Measurements from ENCODE around the gene APC2.

APC2 gene, protein sequence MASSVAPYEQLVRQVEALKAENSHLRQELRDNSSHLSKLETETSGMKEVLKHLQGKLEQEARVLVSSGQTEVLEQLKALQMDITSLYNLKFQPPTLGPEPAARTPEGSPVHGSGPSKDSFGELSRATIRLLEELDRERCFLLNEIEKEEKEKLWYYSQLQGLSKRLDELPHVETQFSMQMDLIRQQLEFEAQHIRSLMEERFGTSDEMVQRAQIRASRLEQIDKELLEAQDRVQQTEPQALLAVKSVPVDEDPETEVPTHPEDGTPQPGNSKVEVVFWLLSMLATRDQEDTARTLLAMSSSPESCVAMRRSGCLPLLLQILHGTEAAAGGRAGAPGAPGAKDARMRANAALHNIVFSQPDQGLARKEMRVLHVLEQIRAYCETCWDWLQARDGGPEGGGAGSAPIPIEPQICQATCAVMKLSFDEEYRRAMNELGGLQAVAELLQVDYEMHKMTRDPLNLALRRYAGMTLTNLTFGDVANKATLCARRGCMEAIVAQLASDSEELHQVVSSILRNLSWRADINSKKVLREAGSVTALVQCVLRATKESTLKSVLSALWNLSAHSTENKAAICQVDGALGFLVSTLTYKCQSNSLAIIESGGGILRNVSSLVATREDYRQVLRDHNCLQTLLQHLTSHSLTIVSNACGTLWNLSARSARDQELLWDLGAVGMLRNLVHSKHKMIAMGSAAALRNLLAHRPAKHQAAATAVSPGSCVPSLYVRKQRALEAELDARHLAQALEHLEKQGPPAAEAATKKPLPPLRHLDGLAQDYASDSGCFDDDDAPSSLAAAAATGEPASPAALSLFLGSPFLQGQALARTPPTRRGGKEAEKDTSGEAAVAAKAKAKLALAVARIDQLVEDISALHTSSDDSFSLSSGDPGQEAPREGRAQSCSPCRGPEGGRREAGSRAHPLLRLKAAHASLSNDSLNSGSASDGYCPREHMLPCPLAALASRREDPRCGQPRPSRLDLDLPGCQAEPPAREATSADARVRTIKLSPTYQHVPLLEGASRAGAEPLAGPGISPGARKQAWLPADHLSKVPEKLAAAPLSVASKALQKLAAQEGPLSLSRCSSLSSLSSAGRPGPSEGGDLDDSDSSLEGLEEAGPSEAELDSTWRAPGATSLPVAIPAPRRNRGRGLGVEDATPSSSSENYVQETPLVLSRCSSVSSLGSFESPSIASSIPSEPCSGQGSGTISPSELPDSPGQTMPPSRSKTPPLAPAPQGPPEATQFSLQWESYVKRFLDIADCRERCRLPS (N-terminal part only)

DNA sequence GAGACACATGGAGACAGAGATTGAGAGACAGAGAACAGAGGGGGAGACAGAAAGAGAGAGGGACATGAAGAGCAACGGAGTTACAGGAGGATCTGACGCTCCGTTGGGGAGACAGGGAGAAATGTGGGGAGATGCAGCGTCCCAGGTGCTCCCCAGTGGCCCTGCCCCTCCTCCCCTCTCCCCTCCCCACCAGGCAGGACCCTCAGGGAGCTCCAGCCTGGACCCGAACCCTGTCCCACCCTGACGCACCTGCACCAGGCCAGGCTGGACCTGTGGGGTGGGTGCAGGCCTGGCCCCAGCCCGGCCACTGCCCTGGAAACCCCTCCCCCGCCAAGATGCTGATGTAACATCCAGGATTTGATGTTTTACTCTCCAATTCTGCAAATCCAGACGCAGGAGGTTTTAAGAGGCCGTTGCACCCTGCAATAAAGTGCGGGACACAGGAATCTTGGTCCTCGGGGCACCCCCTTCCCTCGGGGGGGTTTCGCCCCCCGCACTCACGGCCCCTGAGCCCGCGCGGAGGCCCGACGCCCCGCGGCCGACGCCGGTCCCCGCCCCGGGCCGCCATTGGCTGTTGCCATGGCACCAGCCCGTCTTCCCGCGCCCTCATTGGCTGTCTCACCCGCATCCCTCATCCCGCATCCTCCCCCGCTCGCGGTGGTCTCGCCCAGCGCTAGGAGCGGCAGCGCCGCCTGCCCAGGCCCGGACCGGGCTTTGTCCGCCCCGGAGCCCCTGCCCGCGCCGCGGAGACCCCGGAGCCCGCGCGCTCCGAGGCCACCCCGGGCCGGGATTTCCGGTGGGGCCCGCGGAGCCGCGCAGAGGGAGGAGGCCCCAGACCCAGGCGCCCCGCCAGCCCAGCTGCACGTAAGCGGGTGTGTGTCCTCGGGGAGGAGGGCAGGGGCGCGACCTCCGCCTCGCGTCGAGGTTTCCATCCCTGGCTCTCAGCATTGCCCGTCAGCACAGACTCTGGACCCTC lies at the start of gene APC2:
APC2 (plus strand) TSS at position 655 of the 976 bp plus-strand sequence. CDS start 2,881 bp downstream, outside the sequence.
- DNase-seq: no peak

DNA sequence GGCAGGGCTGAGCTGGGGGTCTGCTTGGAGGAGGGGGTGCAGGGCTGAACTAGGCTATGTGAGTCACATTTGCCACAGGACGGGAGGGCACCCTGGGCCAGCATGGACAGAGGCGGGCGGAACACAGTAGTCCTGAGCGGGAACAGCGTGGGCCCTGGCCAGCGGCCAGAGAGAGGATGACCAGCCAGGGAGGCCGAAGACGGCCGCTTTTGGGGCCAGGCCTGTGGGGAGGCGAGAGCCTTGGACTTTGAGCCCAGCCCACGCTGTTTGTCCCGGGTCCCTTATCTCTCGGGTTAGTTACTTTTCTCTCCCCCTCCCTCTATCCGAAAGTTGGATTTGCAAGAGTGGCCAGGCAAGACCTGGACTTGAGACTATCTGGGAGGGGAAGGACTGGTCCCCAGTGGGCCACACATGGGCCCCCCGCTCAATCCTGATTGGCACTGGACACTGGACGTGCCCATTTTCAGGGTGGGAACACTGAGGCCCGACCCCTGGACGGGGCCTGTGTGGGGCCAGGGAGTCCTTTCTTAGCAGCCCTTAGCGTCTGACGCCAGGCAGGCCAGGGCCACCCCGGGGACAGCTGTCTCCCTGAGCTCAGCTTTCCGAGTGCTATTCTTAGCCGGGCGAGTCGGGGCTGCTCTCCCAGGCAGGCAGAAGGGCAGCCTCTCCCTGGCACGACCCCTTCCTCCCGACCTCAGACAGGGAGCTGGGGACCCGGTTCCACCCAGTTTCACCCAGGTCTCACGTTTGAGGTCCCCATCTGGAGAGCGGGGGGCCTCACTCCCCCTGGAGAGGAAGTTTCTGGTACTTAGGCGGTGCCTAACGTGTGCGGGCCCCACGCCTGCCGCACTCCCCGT lies 49.4 kb upstream of the APC2 start:
- peak; percentile 30 for DNase-seq

DNA sequence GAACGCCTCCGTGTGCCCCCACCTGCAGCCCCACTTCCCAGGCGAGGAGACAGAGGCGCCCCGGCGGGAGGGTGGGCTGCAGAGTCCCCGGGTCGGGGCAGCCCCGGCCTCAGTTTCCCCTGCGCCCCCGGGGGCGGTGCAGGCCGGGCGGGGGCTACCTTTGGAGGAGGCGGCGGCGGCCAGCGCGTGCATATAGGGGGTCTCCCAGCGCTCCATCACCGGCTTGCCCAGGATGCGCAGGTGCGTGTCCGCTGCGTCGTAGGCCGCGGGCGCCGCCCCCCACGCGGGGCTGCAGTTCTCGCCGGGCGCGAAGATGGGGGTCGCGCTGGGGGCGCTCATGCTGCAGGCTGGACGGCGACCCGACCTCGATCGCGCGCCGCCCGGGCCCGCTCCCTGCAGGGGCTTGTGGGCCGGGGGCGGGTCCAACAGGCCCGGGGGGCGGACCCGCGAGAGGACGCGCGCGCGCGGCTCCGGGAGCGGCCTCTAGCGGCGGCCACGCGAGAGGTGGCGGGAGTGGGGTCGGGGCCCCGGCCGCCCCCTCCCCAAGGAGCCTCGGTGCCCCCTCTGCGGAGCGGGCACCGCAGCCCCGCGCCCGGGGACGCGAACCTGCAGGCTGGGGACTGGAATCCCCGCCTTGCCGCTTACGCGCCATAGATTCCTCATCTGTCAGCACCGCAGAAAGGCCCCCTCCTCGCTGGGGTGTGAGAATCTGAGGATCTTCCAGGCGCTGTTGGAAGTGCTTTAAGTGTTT lies 48.6 kb upstream of the APC2 start, which contains the start of gene GAMT:
GAMT (minus strand) TSS at position 405 of the 751 bp plus-strand sequence; CDS start at position 339, 66 bp downstream.
- peak; percentile 23 for DNase-seq

DNA sequence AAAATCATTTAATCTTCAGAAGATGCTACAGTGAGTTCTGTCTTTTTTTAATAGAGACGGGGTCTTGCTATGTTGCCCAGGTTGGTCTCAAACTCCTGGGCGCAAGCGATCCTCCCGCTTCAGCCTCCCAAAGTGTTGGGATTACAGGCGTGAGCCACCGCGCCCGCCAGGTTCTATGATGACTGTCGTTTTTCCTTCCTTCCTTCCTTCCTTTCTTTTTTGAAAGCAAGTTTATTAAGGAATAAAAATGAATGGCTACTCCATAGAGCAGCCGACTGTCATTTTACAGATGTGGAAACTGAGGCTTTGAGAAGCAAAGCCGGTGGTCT lies 48.1 kb upstream of the APC2 start:
- no peak for DNase-seq

DNA sequence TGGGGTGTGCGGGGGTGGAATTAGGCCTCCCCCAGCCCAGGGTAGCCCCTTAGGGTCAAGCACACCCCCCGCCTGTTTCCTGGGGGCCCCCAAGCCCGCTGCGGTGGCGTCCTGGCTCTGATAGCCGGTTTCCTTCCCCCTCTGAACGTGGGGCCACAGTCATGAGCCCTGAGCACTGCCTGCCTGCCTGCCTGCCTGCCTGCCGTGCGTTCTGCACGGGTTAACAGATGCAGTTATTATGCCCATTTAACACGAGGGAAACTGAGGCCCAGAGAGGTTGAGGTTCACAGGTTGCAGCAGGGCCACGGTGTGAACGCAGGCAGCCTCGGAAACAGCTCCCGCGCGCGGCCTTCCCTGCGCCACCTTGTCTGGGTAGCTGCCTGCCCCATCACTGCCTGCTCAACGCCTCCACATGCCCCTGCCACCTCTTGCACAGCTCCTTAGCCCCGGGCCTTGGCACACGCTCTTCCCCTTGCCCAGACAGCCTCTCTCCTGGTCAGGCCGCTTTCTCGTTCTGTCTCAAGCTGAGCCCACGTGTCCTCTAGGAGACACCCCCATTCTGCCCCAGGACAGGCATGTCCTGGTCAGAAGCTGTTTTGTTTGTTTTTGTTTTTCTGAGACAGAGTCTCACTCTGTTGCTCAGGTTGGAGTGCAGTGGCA lies 47.4 kb upstream of the APC2 start:
- DNase-seq: no peak

DNA sequence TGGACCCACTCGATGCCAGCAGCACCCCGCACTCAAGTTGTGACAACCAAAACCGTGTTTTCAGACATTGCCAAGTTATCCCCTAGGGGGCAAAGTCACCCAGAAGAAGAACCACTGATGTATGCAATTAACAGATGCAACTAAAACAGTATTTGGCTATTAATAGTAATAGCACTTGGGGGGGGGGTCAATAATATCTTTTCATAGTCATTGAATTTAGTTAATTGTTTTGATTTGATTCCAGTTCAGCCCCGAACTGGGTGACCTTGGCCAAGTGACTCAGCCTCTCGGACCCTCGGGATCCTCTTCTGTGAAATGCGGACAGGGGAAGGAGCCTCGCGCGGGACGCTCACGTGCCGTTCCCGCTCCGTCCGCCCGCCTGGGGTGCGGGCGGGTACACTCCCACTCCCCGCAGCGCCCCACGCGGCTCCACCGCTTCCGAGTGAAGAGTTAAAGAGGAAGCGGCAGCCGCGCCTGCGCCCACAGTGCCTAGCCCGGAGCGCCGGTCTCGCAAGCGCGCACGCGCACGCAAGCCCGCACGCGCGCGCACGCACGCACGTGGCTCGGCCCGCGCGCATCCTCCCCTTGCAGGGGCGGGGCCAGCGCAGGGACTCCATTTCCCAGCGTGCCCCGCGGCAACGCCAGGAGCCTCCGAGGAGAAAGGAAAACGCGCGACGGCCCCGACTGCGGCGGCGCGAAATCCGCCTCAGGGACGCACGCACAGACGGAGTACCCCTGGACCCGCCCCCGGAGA lies 43.0 kb upstream of the APC2 start:
- DNase-seq: peak; percentile 99

DNA sequence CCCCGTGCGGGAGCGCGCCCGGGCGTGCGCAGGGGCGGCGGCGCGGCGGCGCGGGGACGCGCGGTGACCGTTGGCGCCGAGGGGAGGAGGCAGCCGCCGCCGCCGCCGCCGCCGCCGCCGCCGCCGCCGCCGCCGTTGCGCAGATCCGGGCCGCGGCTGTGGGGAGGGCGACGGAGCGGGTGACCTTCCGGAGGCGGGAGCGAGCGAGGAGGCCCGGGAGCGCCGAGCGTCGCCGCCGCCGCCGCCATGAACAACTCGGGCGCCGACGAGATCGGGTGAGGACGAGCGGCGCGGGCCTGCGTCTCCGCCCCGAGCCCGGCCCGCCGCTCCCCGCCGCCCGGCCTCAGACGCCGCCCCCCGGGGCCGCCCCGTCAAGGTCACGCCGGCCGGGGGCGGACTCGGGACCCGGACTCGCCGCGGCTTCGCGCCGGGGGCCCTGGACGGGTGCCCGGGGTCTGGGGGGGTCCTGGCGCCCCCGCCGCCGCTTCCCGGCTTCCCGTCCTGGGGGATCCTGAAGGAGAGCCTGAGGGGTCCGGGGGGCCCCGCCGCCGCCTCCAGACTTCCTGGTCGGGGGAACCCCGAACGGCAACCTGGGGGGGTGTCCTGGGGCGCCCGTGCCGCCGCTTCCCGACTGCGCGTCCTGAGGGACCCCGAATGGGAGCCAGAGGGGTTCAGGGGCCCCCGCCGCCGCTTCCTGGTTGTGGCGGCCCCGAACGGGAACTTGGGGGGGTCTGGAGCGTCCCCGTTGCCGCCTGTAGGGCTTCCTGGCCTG lies 42.2 kb upstream of the APC2 start, which contains the start of gene DAZAP1:
DAZAP1 (plus strand) TSS at position 59 of the 772 bp plus-strand sequence; CDS start at position 247, 188 bp downstream.
- DNase-seq: no peak

DNA sequence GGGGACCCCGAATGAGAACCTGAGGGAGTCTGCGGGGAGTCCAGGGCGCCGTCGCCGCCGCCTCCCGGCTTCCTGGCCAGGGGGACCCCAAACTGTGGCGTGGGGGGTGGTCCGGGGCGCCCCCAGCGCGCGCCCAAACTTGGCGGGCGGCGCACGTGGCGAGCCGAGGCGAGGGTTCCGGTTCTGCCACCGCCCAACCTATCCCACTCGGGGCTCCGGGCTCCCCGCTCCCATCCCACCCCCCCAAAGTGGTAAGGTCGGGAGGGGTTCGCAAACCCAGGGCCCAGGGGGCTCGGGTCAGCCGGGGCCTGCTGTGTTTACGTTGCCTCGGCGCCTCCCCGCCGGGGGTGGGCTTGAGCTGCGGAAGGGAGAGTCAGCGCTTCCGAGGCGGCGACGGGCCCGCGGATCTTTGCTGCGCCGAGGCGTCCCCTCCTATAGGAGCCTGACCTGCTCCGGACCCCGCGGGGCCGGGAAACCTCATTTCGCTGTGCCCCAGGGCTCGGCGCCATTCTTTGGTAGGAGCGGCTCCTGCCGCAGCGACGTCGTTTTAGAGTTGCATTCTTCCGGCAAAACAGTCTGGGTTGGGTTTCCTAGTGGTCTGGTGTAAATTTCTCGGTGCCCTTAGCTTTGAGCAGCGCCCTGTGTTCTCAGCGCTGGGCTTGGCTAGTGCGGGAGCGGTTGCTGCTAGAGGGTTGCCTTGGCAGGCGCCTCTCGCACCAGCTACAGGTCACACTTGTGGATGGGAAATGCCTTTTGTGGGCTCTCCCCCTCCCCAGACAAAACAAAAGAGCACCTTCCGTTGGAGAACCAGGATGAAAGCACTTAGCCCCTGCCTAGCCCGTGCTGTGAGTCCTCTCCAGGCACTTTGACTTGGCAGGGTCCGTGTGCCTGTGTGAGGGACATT lies 41.4 kb upstream of the APC2 start:
- DNase-seq: no peak

DNA sequence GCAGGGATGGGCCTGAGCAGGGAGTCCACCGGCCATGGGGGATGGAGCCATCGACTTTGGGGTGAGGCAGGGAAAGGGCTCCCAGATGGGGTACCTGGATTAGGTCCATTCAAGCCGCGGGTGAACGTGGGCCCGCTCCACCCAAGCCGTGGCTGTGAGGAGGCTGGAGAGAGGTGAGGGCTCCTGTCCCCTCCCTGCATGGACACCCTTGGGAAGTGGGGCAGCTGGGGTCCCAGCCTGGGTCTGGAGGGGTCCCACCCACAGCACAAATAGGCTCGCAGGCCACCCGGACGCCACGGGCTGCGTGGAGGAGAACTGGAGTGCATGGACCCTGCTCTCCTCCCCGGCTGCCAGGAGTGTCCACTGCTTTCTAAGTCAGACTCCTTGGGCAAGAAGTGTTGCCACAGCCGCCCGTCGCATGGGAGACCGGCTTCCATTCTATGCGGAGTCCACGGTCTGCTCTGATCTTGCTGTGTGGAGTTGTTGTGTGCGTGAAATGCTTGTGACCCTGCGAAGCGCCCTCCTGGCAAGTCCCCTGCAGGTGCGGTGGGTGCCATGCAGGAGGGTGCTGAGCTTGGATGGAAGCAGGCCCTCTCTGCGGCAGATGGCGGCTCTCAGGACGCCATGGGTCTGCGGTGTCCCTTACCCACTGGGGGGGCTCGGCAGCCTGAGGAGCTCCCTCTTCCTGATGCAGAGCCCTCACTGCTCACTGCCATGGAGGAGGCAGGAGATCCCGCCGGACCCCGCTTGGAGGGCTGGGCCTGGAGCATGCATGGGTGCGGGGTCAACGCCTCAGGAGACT lies 40.5 kb upstream of the APC2 start:
- no peak for DNase-seq

DNA sequence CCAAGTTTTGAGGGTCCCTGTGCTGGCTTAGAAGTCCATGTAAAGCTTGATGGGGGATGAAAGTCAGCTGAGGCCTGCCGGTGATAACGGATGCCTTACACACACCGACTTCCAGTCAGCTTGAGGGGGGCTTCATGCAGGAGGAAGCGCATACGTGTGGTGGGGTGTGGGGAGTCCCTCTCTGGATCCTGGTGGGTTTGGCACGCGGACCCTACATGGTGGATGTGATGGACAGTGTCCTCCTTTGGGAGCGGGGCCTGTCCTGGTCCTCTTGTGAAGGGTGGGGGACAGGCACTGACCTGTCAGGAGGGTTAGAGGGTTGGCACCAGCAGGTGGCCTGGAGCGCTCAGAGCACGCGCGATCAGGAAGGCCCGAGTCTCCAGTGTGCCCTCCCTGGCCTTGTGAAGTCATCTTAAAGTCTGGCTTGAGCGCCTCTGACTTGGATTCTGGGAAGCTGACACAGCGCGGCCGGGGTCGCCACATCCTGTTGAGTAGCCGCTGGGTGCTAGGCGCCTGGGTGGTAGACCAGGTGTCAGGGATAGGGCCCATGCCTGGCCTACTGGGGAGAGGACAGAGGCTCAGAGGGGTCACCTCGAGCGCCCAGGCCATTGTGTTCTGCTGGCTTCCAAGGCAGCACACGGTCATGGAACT lies 39.7 kb upstream of the APC2 start:
- DNase-seq: peak; percentile 43

DNA sequence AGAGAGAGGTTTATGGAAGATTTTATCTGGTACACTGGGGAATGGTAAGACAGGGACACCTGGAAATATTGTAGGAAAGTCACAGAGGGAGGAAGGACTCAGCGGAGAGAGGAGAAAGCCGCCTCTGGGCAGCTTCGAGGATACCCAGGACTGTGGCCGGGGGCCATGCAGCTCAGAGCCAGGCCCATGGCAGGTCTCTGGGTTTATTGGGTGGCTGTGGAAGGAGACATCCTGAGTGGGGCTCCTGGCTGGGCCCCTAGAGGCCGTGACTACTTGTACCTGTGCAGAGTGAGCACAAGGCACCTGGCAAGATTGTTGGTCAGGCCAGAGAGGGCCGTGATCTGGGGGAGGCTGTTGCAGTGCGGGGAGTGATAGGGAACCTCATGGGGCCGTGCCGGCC lies 39.1 kb upstream of the APC2 start:
- DNase-seq: no peak

DNA sequence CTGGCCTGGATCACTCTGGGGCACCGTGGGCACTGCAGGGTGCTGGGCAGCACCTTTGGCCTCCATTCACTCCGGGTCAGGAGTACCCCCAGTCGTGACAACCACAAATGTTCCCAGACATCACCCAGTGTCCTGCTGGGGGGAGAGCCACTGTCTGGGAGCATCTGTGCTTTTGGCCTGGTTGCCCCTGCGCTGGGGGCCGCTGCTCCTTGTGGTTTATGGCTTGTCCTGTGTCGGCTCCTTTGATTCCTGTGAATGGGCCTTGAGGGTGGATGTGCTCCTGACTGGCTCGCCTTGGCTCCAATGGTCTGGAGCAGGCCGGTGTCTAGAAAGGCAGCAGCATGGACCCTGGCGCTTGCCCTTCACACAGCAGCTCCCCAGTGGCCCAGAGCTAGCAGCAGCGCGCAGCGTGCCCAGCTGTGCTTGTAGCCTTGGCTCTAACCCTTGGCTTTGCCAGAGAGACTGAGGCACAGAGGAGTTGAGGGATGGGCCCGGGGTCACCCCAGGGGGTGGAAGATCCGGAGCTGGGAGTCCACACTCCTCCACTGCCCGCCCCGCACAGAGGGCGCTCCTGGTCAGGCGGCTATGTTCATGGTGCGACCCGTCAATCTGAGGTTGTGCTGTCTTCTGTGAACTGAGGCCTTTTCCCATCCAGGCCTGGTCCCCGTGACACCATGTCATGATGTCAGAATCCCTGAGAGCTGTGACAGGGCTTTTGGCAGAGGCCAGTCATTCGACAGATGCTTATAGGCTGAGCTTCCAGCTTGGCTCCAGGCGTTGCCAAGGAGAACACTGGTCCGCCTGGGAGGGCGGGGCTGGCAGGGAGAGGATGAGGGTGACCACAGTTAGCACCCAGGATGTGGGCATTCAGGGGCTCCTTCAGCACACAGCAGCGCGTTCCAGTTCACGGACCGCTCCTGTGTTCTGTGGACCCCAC lies 38.4 kb upstream of the APC2 start:
- DNase-seq: peak; percentile 36

DNA sequence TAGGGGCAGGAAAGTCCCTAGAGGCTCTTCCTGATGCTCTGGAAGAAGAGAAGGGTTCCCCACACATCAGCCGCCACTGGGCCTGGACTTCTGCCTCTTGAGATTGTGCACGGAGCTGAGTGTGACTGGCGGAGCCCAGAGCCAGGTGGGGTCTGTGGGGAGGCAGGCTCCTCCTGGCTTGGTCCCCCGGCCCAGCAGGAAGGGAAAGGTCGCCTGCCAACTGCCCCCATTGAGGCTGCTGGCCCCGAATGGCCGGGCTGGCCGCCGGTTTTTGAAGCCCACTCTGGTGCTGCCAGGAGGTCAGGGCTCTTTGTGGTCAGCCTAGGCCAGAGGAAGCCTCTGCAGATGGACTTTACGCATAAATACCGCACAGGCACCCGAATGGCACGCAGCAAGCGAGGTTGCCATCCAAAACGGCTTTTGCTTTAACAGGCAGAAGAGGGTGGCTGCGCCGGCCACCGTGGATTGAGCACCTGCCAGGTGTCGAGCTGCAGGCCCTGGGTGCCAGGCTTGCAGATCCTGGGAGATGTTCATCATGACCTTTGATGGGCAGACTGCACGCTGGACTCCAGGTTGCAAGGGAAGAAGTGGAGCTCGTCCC lies 37.5 kb upstream of the APC2 start:
- no peak for DNase-seq

All from MV-4-11 (cell line).